Left lung (tissue), 10 donors: Measurements from ENCODE around the gene MSH3. TPM values are rescaled to one million over a fixed set of nuclear protein-coding genes. Genes with fewer than 3 reads are reported as not detected.

ENCODE experiments used
- ATAC-seq: fragments of 200-7000 bp; cut with Tn5 transposase; one replicate; pipeline ENCODE4 v1.9.1; 2020; ENCODE audit warnings: moderate library complexity
- DNase-seq, 4 donors: peaks; one replicate each; pipeline ENCODE4 v3.0.0-alpha.2; 2013 to 2020
- H3K27ac ChIP-seq, 2 donors: fragments of 200-600 bp; sonication (generic) in 1 of 2; one replicate each; pipeline versions ENCODE4 v1.5.0 to v1.8.0; 2020 to 2021
- H3K27me3 ChIP-seq, 2 donors: fragments of 200-600 bp; sonication (generic) in 1 of 2; one replicate each; pipeline versions ENCODE4 v1.5.0 to v1.8.0; 2020 to 2021
- H3K36me3 ChIP-seq, 2 donors: fragments of 200-600 bp; sonication (generic) in 1 of 2; one replicate each; pipeline versions ENCODE4 v1.5.0 to v1.8.0; 2020 to 2021
- H3K4me1 ChIP-seq, 2 donors: fragments of 200-600 bp; one replicate each; pipeline ENCODE4 v1.8.0; 2021
- H3K4me3 ChIP-seq, 2 donors: fragments of 200-600 bp; sonication (generic) in 1 of 2; one replicate each; pipeline versions ENCODE4 v1.5.0 to v1.8.0; 2020 to 2021; ENCODE audit warnings: mild to moderate bottlenecking in 1 of 2
- H3K9me3 ChIP-seq, 2 donors: fragments of 200-600 bp; sonication (generic) in 1 of 2; one replicate each; pipeline versions ENCODE4 v1.5.0 to v1.8.0; 2020 to 2021
- intact Hi-C, 2 donors: fragments of 100-400 bp; cut with DNase I; formaldehyde crosslinking; loops; one replicate each; pipeline versions ENCODE4 v1.11.2 to v1.14.2; 2022
- polyA plus RNA-seq, 6 donors: library from polyadenylated mRNA; unstranded; fragments of 120-200 nt; gene quantifications; one replicate each; pipeline ENCODE4 v1.2.1, GENCODE V29; 2013; ENCODE audit not compliant: insufficient read length in 6 of 6
- total RNA-seq, 2 donors: library from RNA; stranded (reverse); fragmentation: NEBNext Ultra II Directional; extraction: Animal tissue kit (Norgen Biotek cat#: 25700); gene quantifications; one replicate each; pipeline ENCODE4 v1.2.1, GENCODE V29; 2021
- TF ChIP-seq, protein P1 (sequence below), 2 donors: fragments of 200-600 bp; sonication (generic) in 1 of 2; IDR thresholded peaks; one replicate each; pipeline versions ENCODE4 v1.5.0 to v1.8.0; 2021; ENCODE audit warnings: antibody characterized with exemption in 2 of 2
- donor health status: DM: no; HTN: yes; CAD: no.
- donor health status: DM: no; HTN: no; CAD: no.

The MSH3 gene
- total and polyA plus RNA-seq, 8 donors: 12.7 to 20.1 (median 16.2) TPM

DNA sequence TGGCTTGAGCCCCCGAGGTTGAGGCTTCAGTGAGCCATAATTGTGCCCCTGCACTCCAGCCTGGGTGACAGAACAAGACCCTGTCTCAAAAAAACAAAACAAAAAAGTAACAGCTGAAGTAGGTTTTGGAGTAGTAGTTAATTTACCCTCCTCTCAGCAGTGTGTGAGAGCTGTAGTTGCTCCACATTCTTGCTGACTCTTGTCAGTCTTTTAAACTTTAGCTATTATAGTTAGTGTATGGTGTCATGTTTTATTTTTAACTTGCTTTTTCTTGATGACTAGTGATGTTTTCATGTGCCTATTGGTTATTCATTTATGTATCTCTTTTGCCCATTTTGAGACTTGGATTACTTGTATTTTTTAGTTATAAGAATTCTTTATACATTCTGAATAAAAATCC, 53.2 kb downstream of the MSH3 start:
- no peak overlapping the region for H3K27ac ChIP-seq
- DNase-seq: no peak
- peaks cover 0 to 30% of the 10 kb centered on the region in 2 donors for H3K36me3 ChIP-seq
- ATAC-seq: no peak
- no peaks in the 10 kb centered on the region for H3K9me3 ChIP-seq
- H3K27me3 ChIP-seq: no peaks in the 10 kb centered on the region
- no peaks in the 10 kb centered on the region for H3K4me1 ChIP-seq
- intact Hi-C loops: no loop called here
- TF ChIP-seq, protein P1, sequence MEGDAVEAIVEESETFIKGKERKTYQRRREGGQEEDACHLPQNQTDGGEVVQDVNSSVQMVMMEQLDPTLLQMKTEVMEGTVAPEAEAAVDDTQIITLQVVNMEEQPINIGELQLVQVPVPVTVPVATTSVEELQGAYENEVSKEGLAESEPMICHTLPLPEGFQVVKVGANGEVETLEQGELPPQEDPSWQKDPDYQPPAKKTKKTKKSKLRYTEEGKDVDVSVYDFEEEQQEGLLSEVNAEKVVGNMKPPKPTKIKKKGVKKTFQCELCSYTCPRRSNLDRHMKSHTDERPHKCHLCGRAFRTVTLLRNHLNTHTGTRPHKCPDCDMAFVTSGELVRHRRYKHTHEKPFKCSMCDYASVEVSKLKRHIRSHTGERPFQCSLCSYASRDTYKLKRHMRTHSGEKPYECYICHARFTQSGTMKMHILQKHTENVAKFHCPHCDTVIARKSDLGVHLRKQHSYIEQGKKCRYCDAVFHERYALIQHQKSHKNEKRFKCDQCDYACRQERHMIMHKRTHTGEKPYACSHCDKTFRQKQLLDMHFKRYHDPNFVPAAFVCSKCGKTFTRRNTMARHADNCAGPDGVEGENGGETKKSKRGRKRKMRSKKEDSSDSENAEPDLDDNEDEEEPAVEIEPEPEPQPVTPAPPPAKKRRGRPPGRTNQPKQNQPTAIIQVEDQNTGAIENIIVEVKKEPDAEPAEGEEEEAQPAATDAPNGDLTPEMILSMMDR (IDR thresholded peaks at IDR 0.05): no peak
- H3K4me3 ChIP-seq: no peak overlapping the region

GRCh38 chr5:80711216-80711615, 56.8 kb downstream of the MSH3 start:
- DNase-seq: no peak
- ATAC-seq: no peak

GRCh38 chr5:80711938-80712337, 57.5 kb downstream of the MSH3 start:
- DNase-seq: peak in 1 of 4 donors; percentile 22
- Histone ChIP-seq H3K4me3 (no peak overlapping the region), H3K27ac (no peak overlapping the region), H3K9me3 (no peaks in the 10 kb centered on the region), H3K27me3 (no peaks in the 10 kb centered on the region), H3K36me3 (peaks cover 0 to 29% of the 10 kb centered on the region in 2 donors), H3K4me1 (no peaks in the 10 kb centered on the region)
- ATAC-seq: peak; percentile 49
- TF ChIP-seq, protein P1 (IDR thresholded peaks at IDR 0.05): peak in 1 of 2 donors; percentile 19
- intact Hi-C loops: no loop called here

More at GRCh38 chr5:80711216-80711615, 56.8 kb downstream of the MSH3 start:
- intact Hi-C loops: no loop called here
- Histone ChIP-seq H3K9me3 (no peaks in the 10 kb centered on the region), H3K4me3 (no peak overlapping the region), H3K27ac (no peak overlapping the region), H3K4me1 (no peaks in the 10 kb centered on the region), H3K36me3 (peaks cover 0 to 31% of the 10 kb centered on the region in 2 donors), H3K27me3 (no peaks in the 10 kb centered on the region)
- TF ChIP-seq, protein P1 (IDR thresholded peaks at IDR 0.05): no peak

- ATAC-seq: no peak
These were observed 58.5 kb downstream of the MSH3 start for GRCh38 chr5:80712919-80713318.

GRCh38 chr5:80713631-80714030, 59.2 kb downstream of the MSH3 start:
- Histone ChIP-seq H3K9me3 (no peaks in the 10 kb centered on the region), H3K27me3 (no peaks in the 10 kb centered on the region), H3K36me3 (peaks cover 0 to 21% of the 10 kb centered on the region in 2 donors), H3K27ac (no peak overlapping the region), H3K4me3 (no peak overlapping the region), H3K4me1 (no peaks in the 10 kb centered on the region)
- TF ChIP-seq, protein P1 (IDR thresholded peaks at IDR 0.05): no peak
- intact Hi-C loops: no loop called here
- ATAC-seq (no peak), DNase-seq (no peak)

More at GRCh38 chr5:80712919-80713318, 58.5 kb downstream of the MSH3 start:
- H3K27ac ChIP-seq: no peak overlapping the region
- no peak overlapping the region for H3K4me3 ChIP-seq
- H3K27me3 ChIP-seq: no peaks in the 10 kb centered on the region
- peaks cover 0 to 25% of the 10 kb centered on the region in 2 donors for H3K36me3 ChIP-seq
- no peaks in the 10 kb centered on the region for H3K9me3 ChIP-seq
- TF ChIP-seq, protein P1 (IDR thresholded peaks at IDR 0.05): no peak
- DNase-seq: no peak
- H3K4me1 ChIP-seq: no peaks in the 10 kb centered on the region
- intact Hi-C loops: no loop called here
